ENCODE data around the gene PLXNA2. TPM values are rescaled to one million over a fixed set of nuclear protein-coding genes. Genes with fewer than 3 reads are reported as not detected.

Gene PLXNA2
- total and polyA plus RNA-seq, 2 of the 8 experiments (the other 6 are each of a cell fraction or from before 2014, with no cell fraction given), result 0.33 to 1.5 TPM

GRCh38 chr1:208227366-208227765, 16.8 kb downstream of the PLXNA2 start (continued):
- TF ChIP-seq KDM5A (IDR thresholded peaks at IDR 0.05; ENCODE audit: low read length) (no peak), BRCA1 (IDR thresholded peaks at IDR 0.05; ENCODE audit: low read depth, low read length) (no peak), YY1 (IDR thresholded peaks at IDR 0.05; ENCODE audit: low read depth, low read length) (no peak), ZNF274 (IDR thresholded peaks at IDR 0.05; ENCODE audit: borderline replicate concordance, extremely low read depth, low read length) (no peak), TBP (IDR thresholded peaks at IDR 0.05; ENCODE audit: low read depth, low read length) (no peak), CTCF (IDR thresholded peaks at IDR 0.05; ENCODE audit: control extremely low read depth in 1 of 3, insufficient read depth in 1 of 3, low read depth in 1 of 3, low read length in 3 of 3) (no peak)
